Esophagus (tissue), 2 donors: ENCODE data around the gene GNA12. TPM values are rescaled to one million over a fixed set of nuclear protein-coding genes. Genes with fewer than 3 reads are reported as not detected.

Source experiments
- H3K27ac ChIP-seq, 2 donors: one replicate each; pipeline ENCODE4 v1.5.1; 2013; ENCODE audit warnings: low read depth in 2 of 2, mild to moderate bottlenecking in 2 of 2, inconsistent platforms in 1 of 2, low read length in 1 of 2, moderate library complexity in 1 of 2
- H3K27me3 ChIP-seq, 2 donors: one replicate each; pipeline ENCODE4 v1.6.1; 2013; ENCODE audit warnings: low read length in 2 of 2, control low read depth in 1 of 2, mild to moderate bottlenecking in 1 of 2; ENCODE audit not compliant: insufficient read depth in 2 of 2, control insufficient read depth in 1 of 2
- H3K36me3 ChIP-seq, 2 donors: one replicate each; pipeline ENCODE4 v1.6.1; 2013; ENCODE audit warnings: low read length in 1 of 2; ENCODE audit not compliant: control insufficient read depth in 2 of 2, insufficient read depth in 2 of 2
- H3K4me1 ChIP-seq, 2 donors: one replicate each; pipeline ENCODE4 v1.6.1; 2013; ENCODE audit warnings: low read length in 1 of 2; ENCODE audit not compliant: control insufficient read depth in 2 of 2, insufficient read depth in 2 of 2
- H3K4me3 ChIP-seq, 2 donors: one replicate each; pipeline ENCODE4 v1.5.1; 2013; ENCODE audit warnings: low read length in 2 of 2, mild to moderate bottlenecking in 2 of 2, low read depth in 1 of 2, moderate library complexity in 1 of 2
- H3K9me3 ChIP-seq, 2 donors: one replicate each; pipeline ENCODE4 v1.6.1; 2013; ENCODE audit warnings: mild to moderate bottlenecking in 2 of 2, low read depth in 1 of 2, low read length in 1 of 2, moderate library complexity in 1 of 2; ENCODE audit not compliant: control insufficient read depth in 2 of 2, insufficient read depth in 1 of 2
- WGBS, 2 donors: extraction: QIAGEN DNeasy Blood & Tissue Kit; methylation state at CpG; one replicate each; pipeline ENCODE4 v1.1.7; 2013; 5-methylcytosine and 5-hydroxymethylcytosine counted together
- polyA plus RNA-seq, 2 donors: library from polyadenylated mRNA; stranded (reverse); fragments of 200-250 nt; gene quantifications; one replicate each; pipeline ENCODE4 v1.2.3, GENCODE V29; 2013
- donor health status: healthy with polysubstance abuse.
- donor health status: Bipolar disorder and iron deficiency.

The GNA12 gene
- polyA plus RNA-seq, 2 donors, result 2.1 to 5.2 TPM

DNA sequence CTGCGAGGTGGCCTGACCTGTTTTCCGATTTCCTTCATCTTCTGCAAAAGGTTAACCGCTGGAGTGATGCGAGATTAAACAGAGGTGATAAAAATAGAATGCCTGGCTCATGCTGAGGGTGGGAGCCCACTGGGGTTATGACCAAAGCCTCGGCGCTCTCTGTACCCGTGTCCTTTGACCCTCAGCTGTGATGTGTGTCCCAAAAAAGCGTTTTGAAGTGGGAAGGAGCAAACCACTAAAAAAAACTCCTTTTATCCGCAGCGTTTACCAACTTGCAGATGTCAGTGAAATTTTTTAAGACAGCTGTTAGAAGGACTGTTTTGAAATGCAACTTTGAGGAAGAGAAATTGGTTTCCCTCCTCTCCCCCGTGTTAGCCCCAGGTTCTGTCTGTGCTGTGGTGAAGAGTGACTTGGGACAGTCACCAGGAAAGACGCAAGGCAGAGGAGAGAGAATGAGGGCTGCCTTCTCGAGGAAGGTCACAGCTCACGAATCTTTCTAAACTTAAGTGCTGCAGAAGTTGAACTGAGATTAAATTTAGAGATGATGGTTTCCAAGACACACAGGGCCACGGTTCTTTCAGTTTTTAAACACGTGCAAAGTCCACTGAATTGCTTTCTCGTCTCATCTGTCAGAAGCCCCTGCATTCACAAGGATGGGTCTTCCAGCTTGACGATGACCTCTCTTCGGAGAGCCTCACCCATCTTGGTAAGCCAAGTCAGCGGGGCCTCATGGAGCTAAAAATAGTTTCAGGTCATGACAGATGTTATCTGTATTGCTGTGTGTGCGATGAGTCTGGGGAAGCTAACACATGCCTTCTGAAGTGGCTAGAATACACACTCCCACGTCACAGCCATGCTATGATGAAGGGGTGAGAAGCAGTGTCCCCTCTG, 128.5 kb downstream of the GNA12 start:
- H3K36me3 ChIP-seq, result peaks cover 0 to 3% of the 10 kb centered on the region in 2 donors
- WGBS, 2 donors, result 69 to 74% methylated on average over 22 of the region's 22 CpGs
- H3K9me3 ChIP-seq, result no peaks in the 10 kb centered on the region
- H3K27ac ChIP-seq, result no peak overlapping the region
- H3K4me1 ChIP-seq, result peaks cover 2% of the 10 kb centered on the region in 2 donors
- no peak overlapping the region for H3K4me3 ChIP-seq
- no peaks in the 10 kb centered on the region for H3K27me3 ChIP-seq

DNA sequence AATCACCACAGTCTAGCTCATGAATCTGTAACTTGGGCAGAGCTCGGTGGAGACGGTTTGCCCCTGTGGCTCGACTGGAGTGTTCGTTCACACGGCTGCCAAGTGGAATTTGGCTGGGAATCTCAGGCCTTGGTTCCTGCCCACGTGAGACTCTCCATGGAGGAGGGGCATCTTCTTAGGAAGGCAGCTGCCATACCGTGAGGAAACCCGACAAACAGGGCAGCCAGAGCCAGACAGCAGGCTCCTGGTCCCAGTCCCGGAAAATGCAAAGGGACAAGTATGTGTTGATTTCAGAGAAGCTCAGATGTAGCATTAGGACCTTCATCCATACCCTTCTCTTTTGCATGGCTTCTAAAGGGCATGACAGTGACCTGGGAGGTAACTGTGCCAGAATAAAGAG, 129.5 kb downstream of the GNA12 start:
- no peaks in the 10 kb centered on the region for H3K9me3 ChIP-seq
- H3K27me3 ChIP-seq, result no peaks in the 10 kb centered on the region
- H3K36me3 ChIP-seq, result peaks cover 0 to 3% of the 10 kb centered on the region in 2 donors
- WGBS, 2 donors, result 87 to 93% methylated on average over 9 of the region's 9 CpGs
- no peak overlapping the region for H3K4me3 ChIP-seq
- H3K4me1 ChIP-seq, result peaks cover 2% of the 10 kb centered on the region in 2 donors
- no peak overlapping the region for H3K27ac ChIP-seq

DNA sequence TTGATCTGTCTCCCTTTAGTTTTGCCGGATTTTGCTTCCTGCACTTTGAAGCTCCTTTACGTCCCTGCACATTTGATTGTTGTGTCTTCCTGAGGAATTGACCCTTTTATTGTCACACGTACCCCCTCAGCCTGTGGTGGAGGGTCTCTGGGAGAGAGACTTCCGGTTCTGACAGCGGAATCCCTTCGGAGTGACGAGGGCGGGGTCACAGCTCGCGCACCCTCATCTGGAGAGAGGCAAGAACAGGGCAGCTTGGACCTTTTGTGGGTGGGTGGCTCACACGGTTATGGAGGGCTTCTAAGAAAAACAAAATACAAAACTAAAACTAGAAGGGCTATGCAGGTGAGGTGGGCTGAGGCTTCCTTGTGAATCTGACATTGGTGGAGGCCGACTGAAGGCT, 130.1 kb downstream of the GNA12 start:
- Histone ChIP-seq H3K4me3 (no peak overlapping the region), H3K27ac (no peak overlapping the region), H3K36me3 (peaks cover 0 to 3% of the 10 kb centered on the region in 2 donors), H3K4me1 (peaks cover 2 to 6% of the 10 kb centered on the region in 2 donors), H3K27me3 (no peaks in the 10 kb centered on the region), H3K9me3 (no peaks in the 10 kb centered on the region)
- 85 to 86% methylated on average over 12 of the region's 12 CpGs for WGBS, 2 donors

DNA sequence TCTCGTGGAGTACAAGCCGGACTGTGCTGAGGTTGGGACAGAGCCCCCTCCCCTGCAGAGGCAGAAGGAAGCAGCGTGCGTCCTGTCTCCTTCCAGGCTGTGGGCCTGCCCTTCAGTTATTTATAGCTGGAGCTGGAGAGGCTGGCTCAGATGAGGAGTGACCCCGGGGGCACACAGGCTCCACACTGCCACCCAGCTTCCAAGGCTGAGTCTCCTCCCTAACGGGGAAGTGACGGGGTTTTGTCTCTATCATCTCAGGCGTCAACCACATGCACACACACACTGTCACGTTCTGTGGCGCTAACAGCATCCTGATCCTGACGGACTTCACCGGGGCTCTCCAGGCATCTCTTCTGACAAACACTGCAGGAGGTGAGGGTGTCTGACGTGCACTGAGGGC, 130.7 kb downstream of the GNA12 start:
- H3K27ac ChIP-seq, result no peak overlapping the region
- H3K36me3 ChIP-seq, result peaks cover 0 to 3% of the 10 kb centered on the region in 2 donors
- no peak overlapping the region for H3K4me3 ChIP-seq
- H3K9me3 ChIP-seq, result no peaks in the 10 kb centered on the region
- peaks cover 2 to 6% of the 10 kb centered on the region in 2 donors for H3K4me1 ChIP-seq
- 61 to 69% methylated on average over 13 of the region's 13 CpGs for whole genome bisulfite sequencing, 2 donors
- H3K27me3 ChIP-seq, result no peaks in the 10 kb centered on the region

DNA sequence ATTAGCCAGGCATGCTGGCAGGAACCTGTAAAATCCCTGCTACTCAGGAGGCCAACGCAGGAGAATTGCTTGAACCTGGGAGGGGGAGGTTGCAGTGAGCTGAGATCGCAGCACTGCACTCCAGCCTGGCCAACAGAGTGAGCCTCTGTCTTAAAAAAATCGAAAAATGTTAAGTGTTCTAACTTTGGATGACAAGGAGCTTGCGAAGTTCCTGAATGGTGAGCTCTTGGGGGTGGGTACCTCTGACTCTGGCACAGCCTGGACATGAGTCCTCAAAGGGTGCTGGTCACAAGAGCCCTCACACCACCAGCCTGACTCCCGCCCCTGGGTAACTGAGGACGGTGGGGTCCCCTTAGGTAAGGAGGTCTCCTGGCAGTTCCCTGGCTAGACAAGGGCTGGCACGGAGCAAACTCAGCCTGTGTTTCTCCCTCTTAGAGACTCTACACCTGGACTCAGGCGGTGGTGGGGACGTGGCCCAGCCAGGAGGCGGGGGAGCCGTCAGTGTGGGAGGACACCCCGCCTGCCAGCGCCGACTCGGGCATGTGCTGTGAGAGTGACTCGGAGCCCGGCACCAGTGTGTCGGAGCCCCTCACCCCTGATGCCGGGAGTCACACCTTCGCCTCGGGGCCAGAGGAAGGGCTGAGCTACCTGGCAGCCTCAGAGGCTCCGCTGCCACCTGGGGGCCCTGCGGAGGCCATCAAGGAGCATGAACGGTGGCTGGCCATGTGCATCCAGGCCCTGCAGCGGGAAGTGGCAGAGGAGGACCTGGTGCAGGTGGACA, 132.0 kb downstream of the GNA12 start:
- Histone ChIP-seq H3K27ac (no peak overlapping the region), H3K4me1 (peaks cover 2 to 6% of the 10 kb centered on the region in 2 donors), H3K36me3 (peaks cover 0 to 3% of the 10 kb centered on the region in 2 donors), H3K9me3 (no peaks in the 10 kb centered on the region), H3K27me3 (no peaks in the 10 kb centered on the region), H3K4me3 (no peak overlapping the region)
- WGBS, 2 donors, result 86 to 88% methylated on average over 25 of the region's 25 CpGs

DNA sequence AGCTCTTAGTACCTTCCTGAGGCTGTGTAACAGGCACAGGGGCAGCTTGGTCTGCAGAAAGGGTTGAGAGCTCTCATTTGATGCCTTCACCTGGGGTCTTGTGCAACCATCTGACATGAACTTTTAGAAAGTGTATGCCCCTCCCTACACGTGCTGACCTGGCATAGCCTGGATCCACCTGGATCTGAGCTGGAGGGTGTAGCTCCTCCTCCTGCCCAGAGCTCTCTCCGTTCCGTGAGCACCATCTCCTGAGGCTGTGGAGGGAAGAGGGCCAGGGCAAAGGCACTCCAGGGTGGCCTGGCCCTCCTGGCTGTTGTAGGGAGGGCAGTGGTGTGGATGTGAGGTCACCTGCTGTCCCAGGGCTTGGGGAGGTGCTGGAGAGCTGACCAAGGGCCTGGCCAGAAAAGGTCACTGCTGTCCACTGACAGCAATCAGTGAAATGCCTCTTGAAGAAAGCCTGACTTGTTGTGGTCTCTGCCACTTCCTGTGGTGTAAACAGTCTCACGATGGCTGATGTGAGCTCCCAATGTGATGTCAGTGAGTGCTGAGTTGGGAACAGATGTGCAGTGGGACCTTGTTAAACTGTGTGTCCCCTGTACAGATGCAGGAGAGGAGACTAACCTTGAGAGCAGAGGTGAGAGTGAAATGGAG, 133.1 kb downstream of the GNA12 start:
- peaks cover 0 to 3% of the 10 kb centered on the region in 2 donors for H3K36me3 ChIP-seq
- peaks cover 0 to 4% of the 10 kb centered on the region in 2 donors for H3K4me1 ChIP-seq
- no peaks in the 10 kb centered on the region for H3K27me3 ChIP-seq
- no peak overlapping the region for H3K4me3 ChIP-seq
- no peak overlapping the region for H3K27ac ChIP-seq
- WGBS, 2 donors, result 40% methylated on average over 4 of the region's 4 CpGs
- H3K9me3 ChIP-seq, result no peaks in the 10 kb centered on the region

DNA sequence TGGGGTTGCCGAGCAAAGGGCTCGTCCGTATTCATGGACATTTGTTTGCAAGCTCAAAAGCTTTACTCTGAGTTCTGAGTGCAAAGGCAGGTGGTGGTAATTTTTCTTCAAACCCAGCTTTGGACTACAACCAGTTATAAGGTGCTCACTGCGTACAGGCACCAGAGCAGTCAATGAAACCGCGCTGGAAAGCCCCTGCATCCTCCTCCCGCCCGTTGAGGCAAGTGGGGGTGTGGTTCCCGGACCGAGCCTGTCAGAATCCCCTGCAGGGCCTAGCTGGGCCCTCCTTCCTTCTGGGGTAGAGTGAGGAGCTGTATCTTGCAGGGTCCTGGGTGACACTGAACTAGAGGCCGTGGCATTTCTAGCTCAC, 133.8 kb downstream of the GNA12 start:
- H3K9me3 ChIP-seq, result no peaks in the 10 kb centered on the region
- H3K27ac ChIP-seq, result no peak overlapping the region
- peaks cover 0 to 4% of the 10 kb centered on the region in 2 donors for H3K4me1 ChIP-seq
- H3K36me3 ChIP-seq, result peaks cover 0 to 3% of the 10 kb centered on the region in 2 donors
- H3K27me3 ChIP-seq, result no peaks in the 10 kb centered on the region
- H3K4me3 ChIP-seq, result no peak overlapping the region
- WGBS, 2 donors, result 64 to 66% methylated on average over 11 of the region's 11 CpGs

DNA sequence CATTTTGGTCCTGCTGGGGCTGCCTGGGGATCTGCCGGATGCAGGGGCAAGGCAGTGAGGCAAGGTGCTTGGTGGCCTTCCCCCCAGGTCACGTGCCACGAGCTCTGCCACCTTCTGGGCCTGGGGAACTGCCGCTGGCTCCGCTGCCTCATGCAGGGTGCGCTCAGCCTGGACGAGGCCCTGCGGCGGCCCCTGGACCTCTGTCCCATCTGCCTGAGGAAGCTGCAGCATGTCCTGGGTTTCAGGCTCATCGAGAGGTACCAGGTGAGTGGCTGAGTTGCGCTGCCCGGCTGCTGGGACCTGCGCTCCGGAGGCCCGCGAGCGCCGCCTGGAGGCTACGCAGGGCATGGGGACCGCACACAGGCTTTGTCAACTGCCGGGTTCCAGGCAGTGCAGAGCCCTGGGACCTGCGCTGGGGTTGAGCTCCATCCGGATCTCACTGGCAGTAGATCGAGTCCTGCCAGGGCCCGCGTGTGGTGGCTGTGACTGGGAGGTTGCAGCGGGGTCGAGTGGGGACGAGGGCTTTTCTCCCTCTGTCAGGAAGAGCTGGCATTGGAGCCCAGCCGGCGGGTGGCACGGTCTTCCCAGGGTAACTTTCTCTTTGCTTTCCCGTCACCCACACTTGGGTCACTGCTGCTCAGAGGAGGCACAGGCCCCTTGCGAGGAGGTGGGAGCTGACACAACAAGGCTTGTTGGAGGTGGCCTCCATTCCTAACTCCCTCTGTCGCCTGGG, 134.4 kb downstream of the GNA12 start:
- no peaks in the 10 kb centered on the region for H3K27me3 ChIP-seq
- no peak overlapping the region for H3K27ac ChIP-seq
- H3K36me3 ChIP-seq, result peaks cover 0 to 3% of the 10 kb centered on the region in 2 donors
- H3K4me3 ChIP-seq, result no peak overlapping the region
- peaks cover 0 to 4% of the 10 kb centered on the region in 2 donors for H3K4me1 ChIP-seq
- H3K9me3 ChIP-seq, result no peaks in the 10 kb centered on the region
- 29 to 33% methylated on average over 35 of the region's 35 CpGs for WGBS, 2 donors
